LNCaP clone FGC (cell line): ENCODE measurements around the gene SUSD6.
A peak's percentile ranks its signal among the peaks of the same experiment; 100 is the strongest.
"Not testable (repeated sequence)": the region's sequence is repeated elsewhere in the genome, so short reads cannot be mapped to it uniquely, and the experiment has no call there.

ENCODE experiments used
- DNase-seq: peaks from one replicate; pipeline ENCODE4 v3.0.0-alpha.2; 2011; ENCODE audit warnings: low read depth
- H3K4me3 ChIP-seq: 2 replicates; pipeline ENCODE4 v1.5.1; 2011; ENCODE audit warnings: mild to moderate bottlenecking, low read depth, low read length, control low read depth
- TF ChIP-seq, protein P1 (sequence below): IDR thresholded peaks from 2 replicates; pipeline ENCODE4 v1.5.1; 2012; ENCODE audit warnings: mild to moderate bottlenecking; ENCODE audit not compliant: control insufficient read depth, insufficient read depth; ENCODE audit errors: extremely low read depth

Gene SUSD6

DNA sequence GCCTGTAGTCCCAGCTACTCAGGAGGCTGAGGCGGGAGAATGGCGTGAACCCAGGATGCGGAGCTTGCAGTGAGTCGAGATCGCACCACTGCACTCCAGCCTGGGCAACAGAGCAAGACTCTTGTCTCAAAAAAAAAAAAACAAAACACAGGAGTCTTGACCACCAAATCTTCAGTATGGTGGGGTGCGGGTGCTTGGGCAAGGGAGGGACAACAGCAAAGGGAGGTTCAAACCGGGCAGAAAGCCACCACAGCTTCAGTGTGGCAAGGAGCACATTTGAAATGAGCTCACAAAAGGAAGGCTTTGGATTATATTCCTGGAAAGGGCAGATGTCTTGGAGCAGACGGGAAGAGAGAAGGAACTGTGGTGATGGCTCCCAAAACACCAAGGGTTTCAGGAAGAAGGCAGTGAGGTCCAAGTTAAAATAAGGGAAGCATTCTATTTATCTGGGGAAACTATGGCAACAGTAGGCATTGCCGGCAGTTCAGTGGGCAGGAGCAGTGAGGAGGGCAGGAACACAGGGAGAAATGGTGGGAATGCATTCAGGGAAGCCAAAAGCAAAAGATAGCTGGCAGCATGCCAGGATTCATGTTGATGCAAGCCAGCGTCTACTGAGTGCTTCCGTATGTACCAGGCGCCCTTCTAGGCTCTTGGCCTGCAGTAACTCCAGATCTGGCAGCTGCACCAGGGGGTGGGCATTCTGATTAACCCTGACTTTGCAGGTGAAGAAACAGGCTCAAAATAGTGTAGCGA is 104.5 kb downstream of the SUSD6 start:
- no peak overlapping the region for H3K4me3 ChIP-seq
- TF ChIP-seq, protein P1, sequence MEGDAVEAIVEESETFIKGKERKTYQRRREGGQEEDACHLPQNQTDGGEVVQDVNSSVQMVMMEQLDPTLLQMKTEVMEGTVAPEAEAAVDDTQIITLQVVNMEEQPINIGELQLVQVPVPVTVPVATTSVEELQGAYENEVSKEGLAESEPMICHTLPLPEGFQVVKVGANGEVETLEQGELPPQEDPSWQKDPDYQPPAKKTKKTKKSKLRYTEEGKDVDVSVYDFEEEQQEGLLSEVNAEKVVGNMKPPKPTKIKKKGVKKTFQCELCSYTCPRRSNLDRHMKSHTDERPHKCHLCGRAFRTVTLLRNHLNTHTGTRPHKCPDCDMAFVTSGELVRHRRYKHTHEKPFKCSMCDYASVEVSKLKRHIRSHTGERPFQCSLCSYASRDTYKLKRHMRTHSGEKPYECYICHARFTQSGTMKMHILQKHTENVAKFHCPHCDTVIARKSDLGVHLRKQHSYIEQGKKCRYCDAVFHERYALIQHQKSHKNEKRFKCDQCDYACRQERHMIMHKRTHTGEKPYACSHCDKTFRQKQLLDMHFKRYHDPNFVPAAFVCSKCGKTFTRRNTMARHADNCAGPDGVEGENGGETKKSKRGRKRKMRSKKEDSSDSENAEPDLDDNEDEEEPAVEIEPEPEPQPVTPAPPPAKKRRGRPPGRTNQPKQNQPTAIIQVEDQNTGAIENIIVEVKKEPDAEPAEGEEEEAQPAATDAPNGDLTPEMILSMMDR: no peak
- DNase-seq: peak; percentile 50

DNA sequence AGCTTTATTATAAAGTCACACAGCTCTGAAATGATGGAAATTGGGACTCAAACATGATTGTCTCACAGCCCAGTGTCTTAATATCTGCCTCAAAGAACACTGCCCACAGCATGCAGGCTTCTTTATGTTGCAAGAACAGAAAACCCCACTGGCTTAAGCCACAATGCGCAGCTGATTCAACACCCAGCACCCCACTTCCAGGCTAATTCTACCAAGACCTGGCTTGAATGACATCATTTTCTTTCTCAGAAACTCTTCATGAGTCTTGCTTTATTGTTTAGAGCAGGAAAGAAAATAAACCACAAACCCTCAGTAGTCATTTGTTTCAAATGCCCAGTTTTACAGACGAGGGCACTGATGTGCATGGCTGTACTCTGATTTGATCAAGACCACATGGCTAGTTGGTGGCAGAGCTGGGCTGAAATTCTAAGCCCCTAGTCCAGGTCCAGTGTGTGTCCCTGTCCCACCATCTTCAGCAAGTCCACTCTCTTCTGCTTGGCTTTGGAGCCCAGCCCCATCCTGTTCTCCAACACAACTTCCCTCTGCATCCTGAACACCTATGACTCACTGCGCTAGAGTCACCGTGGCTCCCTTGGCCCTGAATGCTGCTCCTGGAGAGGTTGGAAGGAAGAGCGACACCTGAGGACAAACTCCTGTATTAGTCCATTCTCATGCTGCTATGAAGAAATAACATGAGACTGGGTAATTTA is 105.2 kb downstream of the SUSD6 start:
- no peak for DNase-seq
- no peak overlapping the region for H3K4me3 ChIP-seq
- TF ChIP-seq, protein P1: no peak

DNA sequence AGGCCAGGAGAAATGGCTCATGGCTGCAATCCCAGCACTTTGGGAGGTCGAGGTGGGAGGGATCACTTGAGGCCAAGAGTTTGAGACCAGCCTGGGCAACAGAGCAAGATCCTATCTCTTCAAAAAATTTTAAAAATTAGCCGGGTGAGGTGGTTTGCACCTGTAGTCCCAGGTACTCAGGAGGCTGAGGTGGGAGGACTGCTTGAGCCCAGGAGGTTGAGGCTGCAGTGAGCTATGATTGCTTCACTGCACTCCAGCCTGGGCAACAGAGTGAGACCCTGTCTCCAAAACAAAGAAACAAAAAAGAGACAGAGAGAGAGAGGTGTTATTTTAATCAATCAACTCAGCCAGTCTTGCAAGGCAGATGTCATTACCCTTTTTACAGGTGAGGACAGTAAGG is 107.2 kb downstream of the SUSD6 start:
- not testable (repeated sequence) for H3K4me3 ChIP-seq, DNase-seq

DNA sequence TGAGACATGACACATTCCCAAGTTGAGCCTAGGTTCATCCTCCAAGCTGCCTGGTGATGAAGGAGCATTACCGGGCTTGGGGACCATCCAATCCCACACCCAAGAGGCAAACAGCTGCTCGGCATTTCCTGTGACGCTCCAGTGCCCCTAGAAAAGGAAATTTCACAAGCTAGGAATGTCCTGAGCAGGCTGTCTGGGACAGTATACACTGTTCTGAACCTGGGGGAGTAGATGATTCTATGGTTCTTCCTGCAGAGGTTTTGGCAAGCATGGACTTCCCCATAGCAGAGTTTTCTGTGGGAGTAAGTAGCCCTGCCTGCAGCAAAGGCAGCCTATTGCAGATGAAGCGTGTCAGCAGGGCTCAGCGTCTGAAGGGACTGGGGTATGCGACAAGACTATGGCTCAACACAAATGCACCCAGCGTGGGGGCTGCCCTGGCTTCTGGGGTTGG is 108.1 kb downstream of the SUSD6 start:
- no peak for DNase-seq
- TF ChIP-seq, protein P1: no peak
- H3K4me3 ChIP-seq: no peak overlapping the region

DNA sequence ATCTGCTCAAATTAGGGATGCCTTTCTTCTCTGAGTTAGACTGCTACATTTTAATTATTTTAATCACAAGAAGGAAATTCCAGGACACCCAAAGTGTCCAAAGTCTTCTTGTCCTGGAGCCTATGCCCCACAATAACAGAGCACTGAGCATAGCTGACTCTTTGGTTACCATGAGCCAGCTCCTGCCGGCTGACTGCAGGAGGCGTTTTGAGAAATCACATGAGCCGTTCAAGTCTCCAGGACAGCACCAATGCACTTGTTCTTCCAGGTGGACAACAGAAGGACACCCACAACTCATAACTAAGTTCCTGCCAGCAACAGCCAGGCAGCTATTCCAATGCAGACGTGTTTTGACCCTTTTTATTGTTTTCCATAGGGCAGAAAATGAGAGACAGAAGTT is 109.5 kb downstream of the SUSD6 start:
- H3K4me3 ChIP-seq: no peak overlapping the region
- DNase-seq: no peak
- TF ChIP-seq, protein P1: no peak

DNA sequence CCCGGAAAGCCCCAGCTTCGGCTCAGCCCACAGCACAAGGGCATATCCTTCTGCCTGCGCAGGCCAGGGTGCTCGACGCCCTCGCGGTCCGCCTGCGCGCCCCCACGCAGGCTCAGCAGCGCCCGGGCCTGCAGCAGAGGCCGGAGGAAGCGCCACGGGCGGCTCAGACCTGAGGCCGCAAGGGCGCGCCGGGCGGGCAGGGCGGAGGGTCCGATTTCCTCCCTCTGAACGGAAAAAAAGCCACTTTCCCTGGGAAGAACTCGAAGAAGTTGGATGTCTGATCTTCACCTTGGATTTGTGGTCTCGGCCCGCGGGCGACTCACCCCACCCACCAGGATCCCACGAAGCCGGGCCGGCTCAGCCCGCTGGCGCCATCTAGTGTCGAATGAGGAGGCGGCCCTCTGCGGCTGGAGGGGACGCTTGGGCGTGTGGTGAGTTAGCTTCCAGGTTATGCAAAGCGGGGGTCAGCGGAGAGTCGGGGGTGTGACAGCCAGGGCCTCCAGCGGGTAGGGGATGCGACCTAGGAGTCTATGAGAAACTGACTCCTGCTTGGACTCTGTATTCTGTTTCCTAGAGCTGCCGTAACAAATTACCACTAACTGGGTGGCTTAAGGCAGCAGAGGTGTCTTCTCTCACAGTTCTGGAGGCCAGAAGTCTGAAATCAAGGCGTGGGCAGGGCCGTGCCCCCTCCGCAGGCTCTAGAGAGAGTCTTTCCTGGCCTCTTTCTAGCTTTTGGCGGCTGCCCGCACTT is 115.5 kb downstream of the SUSD6 start:
- DNase-seq: no peak
- TF ChIP-seq, protein P1: peak; percentile 96
- H3K4me3 ChIP-seq: no peak overlapping the region

DNA sequence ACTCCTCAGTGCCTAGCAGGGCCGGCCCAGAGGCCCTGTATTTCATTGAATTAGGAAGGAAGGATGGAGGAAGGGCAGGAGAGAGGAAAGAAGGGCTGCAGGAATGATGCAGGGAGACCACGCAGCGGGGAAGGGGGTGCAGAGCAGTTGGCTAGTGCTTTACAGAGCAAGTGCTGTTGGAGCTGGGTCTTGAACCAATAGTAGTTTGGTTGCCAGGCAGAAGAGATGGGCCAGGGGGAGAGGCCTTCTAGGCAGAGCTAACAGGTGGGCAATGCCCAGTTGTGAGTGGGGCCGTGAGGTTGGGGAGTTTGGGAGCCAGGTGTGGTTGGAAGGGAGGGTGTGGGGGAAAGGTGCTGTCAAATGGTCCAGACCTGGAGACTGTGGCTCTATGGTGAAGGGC is 116.5 kb downstream of the SUSD6 start:
- H3K4me3 ChIP-seq: no peak overlapping the region
- DNase-seq: no peak
- TF ChIP-seq, protein P1: no peak

DNA sequence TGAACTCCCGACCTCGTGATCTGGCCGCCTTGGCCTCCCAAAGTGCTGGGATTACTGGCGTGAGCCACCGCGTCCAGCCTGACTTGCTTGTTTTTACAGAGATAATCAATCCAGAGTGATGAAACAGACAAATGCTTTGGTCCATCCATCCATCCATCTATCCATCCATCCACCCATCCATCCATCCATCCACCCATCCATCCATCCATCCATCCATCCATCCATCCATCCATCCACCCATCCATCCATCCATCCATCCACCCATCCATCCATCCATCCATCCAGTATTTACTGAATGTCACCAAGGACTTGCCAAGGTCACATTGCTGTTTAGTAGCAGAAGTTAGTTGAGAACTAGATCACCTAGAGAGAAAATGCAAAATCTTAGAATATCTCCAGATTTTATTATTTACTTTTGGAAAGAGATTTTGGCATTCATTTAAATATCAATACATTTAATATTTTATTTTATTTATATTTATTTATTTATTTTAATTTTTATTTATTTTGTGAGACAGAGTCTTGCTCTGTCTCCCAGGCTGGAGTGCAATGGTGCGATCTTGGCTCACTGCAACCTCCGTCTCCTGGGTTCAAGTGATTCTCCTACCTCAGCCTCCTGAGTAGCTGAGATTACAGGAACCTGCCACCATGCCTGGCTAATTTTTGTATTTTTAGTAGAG is 120.7 kb downstream of the SUSD6 start:
- DNase-seq, H3K4me3 ChIP-seq: not testable (repeated sequence)

DNA sequence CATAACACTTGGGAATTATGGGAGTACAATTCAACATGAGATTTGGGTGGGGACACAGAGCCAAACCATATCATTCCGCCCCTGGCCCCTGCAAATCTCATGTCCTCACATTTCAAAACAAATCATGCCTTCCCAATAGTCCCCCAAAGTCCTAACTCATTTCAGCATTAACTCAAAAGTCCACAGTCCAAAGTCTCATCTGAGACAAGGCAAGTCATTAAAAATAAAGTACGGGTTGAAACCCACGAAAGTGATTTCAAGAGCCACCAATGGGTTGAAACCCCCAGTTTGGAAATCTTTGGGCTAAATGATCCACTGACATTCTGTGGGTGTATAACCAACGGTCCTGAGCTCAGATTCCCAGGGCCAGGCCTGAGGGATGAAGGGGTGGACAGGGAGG is 125.0 kb downstream of the SUSD6 start:
- not testable (repeated sequence) for H3K4me3 ChIP-seq, DNase-seq
